ENCODE results near the gene TNFRSF4. TPM values are rescaled to one million over a fixed set of nuclear protein-coding genes. Genes with fewer than 3 reads are reported as not detected.
A peak's percentile ranks its signal among the peaks of the same experiment; 100 is the strongest.

TNFRSF4 gene
- total RNA-seq (100 to 1,000 TPM in 1 of 5 experiments, 10 to 100 TPM in 1, 1 to 10 TPM in 2, under 1 TPM in 1; 0.49 to 192 (median 7.8) TPM), polyA plus RNA-seq (1 to 10 TPM; 1.4 to 1.5 TPM), total RNA-seq (5.7 reads per million, percentile 26 among the genes with 10 or more reads in this experiment)

DNA sequence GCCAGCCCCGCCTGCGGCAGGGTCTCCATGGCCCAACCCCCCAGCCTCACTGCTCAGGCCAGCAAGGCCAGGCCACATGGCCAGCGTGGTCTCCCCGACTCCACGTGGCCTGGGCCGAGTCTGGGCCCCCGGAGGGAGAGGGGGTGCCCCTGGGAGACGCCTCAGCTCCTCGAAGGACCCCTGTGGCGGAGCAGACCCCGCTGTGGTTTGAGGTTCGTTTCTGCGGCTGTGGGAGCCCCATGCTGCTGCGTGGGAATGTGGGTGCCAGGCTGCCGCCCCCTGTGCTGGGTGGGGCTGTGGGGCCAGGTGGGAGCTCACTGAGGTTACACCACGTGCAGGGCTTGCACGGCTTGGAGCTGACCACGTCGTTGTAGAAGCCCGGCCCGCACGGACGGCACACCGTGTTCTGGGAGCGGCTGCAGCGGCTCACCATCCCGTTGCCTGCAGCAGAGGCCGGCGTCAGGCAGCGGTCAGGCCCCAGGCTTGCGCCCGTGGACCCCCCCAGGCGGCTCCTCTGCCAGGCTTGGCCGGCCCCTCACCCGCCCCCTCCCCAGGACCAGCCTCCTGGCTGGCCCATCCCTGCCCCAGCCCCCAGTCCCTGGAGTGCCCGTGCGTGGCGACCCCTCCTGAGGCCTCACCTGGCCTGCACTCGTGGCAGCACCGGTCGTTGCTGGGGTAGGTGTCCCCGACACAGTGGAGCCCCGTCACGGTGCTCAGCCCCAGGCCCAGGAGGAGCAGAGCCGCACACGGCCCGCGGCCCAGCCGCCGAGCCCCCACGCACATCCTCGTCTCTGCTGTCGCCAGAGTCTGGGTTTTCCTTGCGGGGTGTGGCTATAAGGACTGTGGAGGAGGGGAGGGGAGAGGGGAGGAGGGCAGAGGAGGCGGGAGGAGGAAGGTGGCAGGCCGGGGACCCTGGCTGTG lies at the start of gene TNFRSF4:
Gene TNFRSF4 (minus strand): TSS at position 809 of the 921 bp plus-strand sequence. CDS start 26 bp downstream, at position 783.
- Histone ChIP-seq H3K9me3 (ENCODE audit: control insufficient read depth in 2 of 3, low read length in 3 of 3) (no peaks in the 10 kb centered on the region), H3K27me3 (ENCODE audit: control insufficient read depth in 2 of 2, insufficient read depth in 2 of 2, low read length in 2 of 2) (no peaks in the 10 kb centered on the region), H3K36me3 (ENCODE audit: control insufficient read depth in 2 of 3, insufficient read depth in 3 of 3, low read length in 3 of 3) (peaks cover 0 to 26% (median 0%) of the 10 kb centered on the region in 3 experiments), H3K27ac (ENCODE audit: low read depth, low read length) (peak within 1 kb of the TSS; percentile 50), H3K4me1 (ENCODE audit: control insufficient read depth in 2 of 2, insufficient read depth in 2 of 2, low read length in 2 of 2) (peaks cover 11 to 27% of the 10 kb centered on the region in 2 donors), H3K4me3 (ENCODE audit: low read length) (peak within 1 kb of the TSS; percentile 43)
- POLR2A ChIA-PET: no interaction called here
- intact Hi-C loops (cut with micrococcal nuclease): loop anchor here (2.0 to 5.0 kb wide), 3 partner anchors 59 to 97 kb away; partner anchors contain the start of genes C1orf159 (in 1 of the 2) and UBE2J2 (in 1 of the 2)
- ATAC-seq: peak; percentile 18
- Mint-ChIP-seq H3K4me1 (peaks cover under 1 to 37% (median 22%) of the 10 kb centered on the region in 7 donors), H3K36me3 (peaks cover 0 to 14% (median 0%) of the 10 kb centered on the region in 5 donors), H3K9me3 (peaks cover 0 to 2% (median 0%) of the 10 kb centered on the region in 11 donors), H3K27ac (peak within 1 kb of the TSS in 7 of 9 donors; percentile 15 to 78 (median 55)), H3K27me3 (no peaks in the 10 kb centered on the region), H3K4me3 (peak within 1 kb of the TSS in 9 of 10 donors; percentile 39 to 80 (median 62))
- CTCF ChIA-PET: no interaction called here
- peak in 2 of 9 donors; percentile 28 to 66 for DNase-seq

- intact Hi-C loops (cut with micrococcal nuclease): no loop called here
- peaks cover 0 to 68% (median 10%) of the 10 kb centered on the region in 3 experiments for H3K36me3 ChIP-seq (ENCODE audit: control insufficient read depth in 2 of 3, insufficient read depth in 3 of 3, low read length in 3 of 3)
- no peaks in the 10 kb centered on the region for H3K9me3 ChIP-seq (ENCODE audit: control insufficient read depth in 2 of 3, low read length in 3 of 3)
- H3K4me1 Mint-ChIP-seq: peaks cover 12 to 26% (median 19%) of the 10 kb centered on the region in 7 donors
- H3K27me3 ChIP-seq (ENCODE audit: control insufficient read depth in 2 of 2, insufficient read depth in 2 of 2, low read length in 2 of 2): no peaks in the 10 kb centered on the region
- no peak overlapping the region for H3K27ac ChIP-seq (ENCODE audit: low read depth, low read length)
- peaks cover 0 to 25% (median 5%) of the 10 kb centered on the region in 5 donors for H3K36me3 Mint-ChIP-seq
- H3K9me3 Mint-ChIP-seq: peaks cover 0 to 2% (median 0%) of the 10 kb centered on the region in 11 donors
- no peaks in the 10 kb centered on the region for H3K4me1 ChIP-seq (ENCODE audit: control insufficient read depth in 2 of 2, insufficient read depth in 2 of 2, low read length in 2 of 2)
- H3K27me3 Mint-ChIP-seq: no peaks in the 10 kb centered on the region
- H3K27ac Mint-ChIP-seq: peak overlapping the region in 2 of 9 donors; percentile 22 to 55
- H3K4me3 ChIP-seq (ENCODE audit: low read length): no peak overlapping the region
- POLR2A ChIA-PET: no interaction called here
- CTCF ChIA-PET: interaction anchor here (2.1 kb wide), 1 partner anchor 141 kb away, joined by 6 read pairs; no protein-coding TSS in a partner anchor
- H3K4me3 Mint-ChIP-seq: no peak overlapping the region
- no peak for ATAC-seq
- DNase-seq: no peak
Measured at GRCh38 chr1:1262758-1263157, 48.8 kb upstream of the TNFRSF4 start.

- no peaks in the 10 kb centered on the region for H3K9me3 ChIP-seq (ENCODE audit: control insufficient read depth in 2 of 3, low read length in 3 of 3)
- Mint-ChIP-seq H3K4me1 (peaks cover 15 to 23% (median 19%) of the 10 kb centered on the region in 7 donors), H3K27me3 (no peaks in the 10 kb centered on the region), H3K9me3 (peaks cover 0 to 2% (median 0%) of the 10 kb centered on the region in 11 donors), H3K36me3 (peaks cover 0 to 25% (median 5%) of the 10 kb centered on the region in 5 donors), H3K27ac (peak overlapping the region in 1 of 9 donors; percentile 70), H3K4me3 (peak overlapping the region in 1 of 10 donors; percentile 16)
- no peaks in the 10 kb centered on the region for H3K4me1 ChIP-seq (ENCODE audit: control insufficient read depth in 2 of 2, insufficient read depth in 2 of 2, low read length in 2 of 2)
- H3K27me3 ChIP-seq (ENCODE audit: control insufficient read depth in 2 of 2, insufficient read depth in 2 of 2, low read length in 2 of 2): no peaks in the 10 kb centered on the region
- H3K36me3 ChIP-seq (ENCODE audit: control insufficient read depth in 2 of 3, insufficient read depth in 3 of 3, low read length in 3 of 3): peaks cover 0 to 62% (median 10%) of the 10 kb centered on the region in 3 experiments
- ChIA-PET CTCF (interaction anchor here (1.3 to 2.1 kb wide), 2 partner anchors 12 to 140 kb away, joined by 3 to 6 read pairs; partner anchors contain the start of gene UBE2J2), POLR2A (no interaction called here)
- no peak overlapping the region for H3K4me3 ChIP-seq (ENCODE audit: low read length)
- no peak for DNase-seq
- no peak for ATAC-seq
- intact Hi-C loops (cut with micrococcal nuclease): no loop called here
- H3K27ac ChIP-seq (ENCODE audit: low read depth, low read length): no peak overlapping the region
Measured at GRCh38 chr1:1262071-1262470, 48.1 kb upstream of the TNFRSF4 start.

DNA sequence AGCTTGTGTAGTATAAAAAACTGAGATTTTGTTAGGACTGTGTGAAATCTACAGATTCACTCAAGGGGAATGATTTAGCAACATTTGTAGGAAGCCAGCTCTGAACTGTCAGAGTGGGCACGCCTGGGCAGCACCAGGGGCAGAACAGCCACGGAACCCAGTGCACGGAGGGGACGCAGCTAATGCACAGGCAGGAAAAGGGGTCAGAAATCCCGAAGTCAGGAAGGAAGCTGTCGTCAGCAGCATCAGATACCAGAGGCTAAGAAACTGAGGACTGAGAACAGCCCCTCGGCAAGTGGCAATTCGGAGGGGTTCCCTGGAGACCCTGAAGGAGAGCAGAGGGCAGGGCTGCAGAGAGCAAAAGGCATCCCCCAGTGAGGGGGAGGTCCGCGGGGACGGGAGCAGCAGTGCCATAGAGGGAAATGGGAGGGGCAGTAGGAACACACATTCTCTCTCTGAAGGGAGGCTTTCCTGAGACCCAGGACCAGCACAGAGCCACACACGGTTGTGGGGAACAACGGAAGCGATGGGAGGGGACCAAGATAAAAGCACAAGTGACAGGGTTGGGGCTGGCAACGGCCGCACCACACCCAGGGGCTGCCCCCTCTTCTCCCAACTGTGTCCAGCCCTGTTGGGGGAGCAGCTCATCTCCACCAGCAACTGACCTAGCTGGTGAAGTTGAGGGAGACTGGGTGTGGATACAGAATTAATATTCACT lies 47.0 kb upstream of the TNFRSF4 start:
- Mint-ChIP-seq H3K27me3 (no peaks in the 10 kb centered on the region), H3K9me3 (peaks cover 0 to 2% (median 0%) of the 10 kb centered on the region in 11 donors), H3K27ac (peak overlapping the region in 8 of 9 donors; percentile 5 to 91 (median 64)), H3K36me3 (peaks cover 0 to 28% (median 5%) of the 10 kb centered on the region in 5 donors), H3K4me1 (peaks cover 16 to 22% (median 18%) of the 10 kb centered on the region in 7 donors), H3K4me3 (peak overlapping the region in 9 of 10 donors; percentile 32 to 84 (median 58))
- H3K27ac ChIP-seq (ENCODE audit: low read depth, low read length): peak overlapping the region; percentile 7
- H3K4me1 ChIP-seq (ENCODE audit: control insufficient read depth in 2 of 2, insufficient read depth in 2 of 2, low read length in 2 of 2): no peaks in the 10 kb centered on the region
- intact Hi-C loops (cut with micrococcal nuclease): no loop called here
- peaks cover 0 to 67% (median 10%) of the 10 kb centered on the region in 3 experiments for H3K36me3 ChIP-seq (ENCODE audit: control insufficient read depth in 2 of 3, insufficient read depth in 3 of 3, low read length in 3 of 3)
- ChIA-PET POLR2A (interaction anchor here (0.9 kb wide), 1 partner anchor 11 kb away, joined by 3 read pairs; no protein-coding TSS in a partner anchor), CTCF (interaction anchor here (1.3 to 2.1 kb wide), 2 partner anchors 13 to 139 kb away, joined by 3 to 6 read pairs; partner anchors contain the start of gene UBE2J2)
- ATAC-seq (peak; percentile 50), DNase-seq (no peak)
- H3K9me3 ChIP-seq (ENCODE audit: control insufficient read depth in 2 of 3, low read length in 3 of 3): no peaks in the 10 kb centered on the region
- H3K4me3 ChIP-seq (ENCODE audit: low read length): no peak overlapping the region
- H3K27me3 ChIP-seq (ENCODE audit: control insufficient read depth in 2 of 2, insufficient read depth in 2 of 2, low read length in 2 of 2): no peaks in the 10 kb centered on the region

- peaks cover 0 to 28% (median 5%) of the 10 kb centered on the region in 5 donors for H3K36me3 Mint-ChIP-seq
- Histone ChIP-seq H3K9me3 (ENCODE audit: control insufficient read depth in 2 of 3, low read length in 3 of 3) (no peaks in the 10 kb centered on the region), H3K4me1 (ENCODE audit: control insufficient read depth in 2 of 2, insufficient read depth in 2 of 2, low read length in 2 of 2) (no peaks in the 10 kb centered on the region), H3K27ac (ENCODE audit: low read depth, low read length) (peak overlapping the region; percentile 7), H3K4me3 (ENCODE audit: low read length) (no peak overlapping the region), H3K36me3 (ENCODE audit: control insufficient read depth in 2 of 3, insufficient read depth in 3 of 3, low read length in 3 of 3) (peaks cover 0 to 67% (median 10%) of the 10 kb centered on the region in 3 experiments), H3K27me3 (ENCODE audit: control insufficient read depth in 2 of 2, insufficient read depth in 2 of 2, low read length in 2 of 2) (no peaks in the 10 kb centered on the region)
- peak overlapping the region in 2 of 10 donors; percentile 69 to 84 for H3K4me3 Mint-ChIP-seq
- POLR2A ChIA-PET: interaction anchor here (0.9 kb wide), 1 partner anchor 10 kb away, joined by 3 read pairs; no protein-coding TSS in a partner anchor
- H3K27me3 Mint-ChIP-seq: no peaks in the 10 kb centered on the region
- ATAC-seq (peak; percentile 48), DNase-seq (no peak)
- peak overlapping the region in 7 of 9 donors; percentile 14 to 91 (median 47) for H3K27ac Mint-ChIP-seq
- CTCF ChIA-PET: no interaction called here
- intact Hi-C loops (cut with micrococcal nuclease): no loop called here
- no peaks in the 10 kb centered on the region for H3K9me3 Mint-ChIP-seq
- H3K4me1 Mint-ChIP-seq: peaks cover 15 to 22% (median 18%) of the 10 kb centered on the region in 7 donors
Measured at GRCh38 chr1:1259951-1260600, 46.1 kb upstream of the TNFRSF4 start.

Measured in naive thymus-derived CD4-positive, alpha-beta T cell (primary cell).